ENCODE measurements around the gene CSPG4.
A peak's percentile ranks its signal among the peaks of the same experiment; 100 is the strongest.
"Not testable (repeated sequence)": the region's sequence is repeated elsewhere in the genome, so short reads cannot be mapped to it uniquely, and the experiment has no call there.

CSPG4 gene

GRCh38 chr15:75712668-75713337 lies at the start of gene CSPG4:
Gene CSPG4 (minus strand): TSS chr15:75712848. CDS start chr15:75712755, 93 bp downstream.
- peak; percentile 62 for DNase-seq

- DNase-seq, result not testable (repeated sequence)
Observed at GRCh38 chr15:75762357-75762718, 49.7 kb upstream of the CSPG4 start.

- no peak for DNase-seq
Observed at GRCh38 chr15:75761446-75762356, 49.1 kb upstream of the CSPG4 start.

- no peak for DNase-seq
Observed at GRCh38 chr15:75760704-75761435, 48.2 kb upstream of the CSPG4 start.

GRCh38 chr15:75760131-75760520 lies 47.5 kb upstream of the CSPG4 start:
- not testable (repeated sequence) for DNase-seq

GRCh38 chr15:75759416-75760130 lies 46.9 kb upstream of the CSPG4 start:
- no peak for DNase-seq

- DNase-seq, result peak; percentile 92
Observed at GRCh38 chr15:75758071-75758872, 45.6 kb upstream of the CSPG4 start.

- DNase-seq, result not testable (repeated sequence)
Observed at GRCh38 chr15:75754871-75755270, 42.2 kb upstream of the CSPG4 start.

- no peak for DNase-seq
Observed at GRCh38 chr15:75753145-75753544, 40.5 kb upstream of the CSPG4 start.

- DNase-seq, result no peak
Observed at GRCh38 chr15:75751891-75752290, 39.2 kb upstream of the CSPG4 start.

- DNase-seq, result no peak
Observed at GRCh38 chr15:75751116-75751875, 38.6 kb upstream of the CSPG4 start.

- no peak for DNase-seq
Observed at GRCh38 chr15:75750261-75751050, 37.8 kb upstream of the CSPG4 start.

- no peak for DNase-seq
Observed at GRCh38 chr15:75749820-75750219, 37.2 kb upstream of the CSPG4 start.

GRCh38 chr15:75748882-75749281 lies 36.2 kb upstream of the CSPG4 start:
- DNase-seq, result not testable (repeated sequence)

GRCh38 chr15:75747121-75747520 lies 34.5 kb upstream of the CSPG4 start:
- not testable (repeated sequence) for DNase-seq

GRCh38 chr15:75745305-75745704 lies 32.7 kb upstream of the CSPG4 start:
- DNase-seq, result no peak

GRCh38 chr15:75742346-75742745 lies 29.7 kb upstream of the CSPG4 start:
- not testable (repeated sequence) for DNase-seq

- DNase-seq, result no peak
Observed at GRCh38 chr15:75739791-75740190, 27.1 kb upstream of the CSPG4 start.

- DNase-seq, result peak; percentile 96
Observed at GRCh38 chr15:75738647-75739325, 26.1 kb upstream of the CSPG4 start.
